HEK293T (cell line): ENCODE measurements around the gene BRINP1.
"Not testable (repeated sequence)": the region's sequence is repeated elsewhere in the genome, so short reads cannot be mapped to it uniquely, and the experiment has no call there.

Experiments
- CTCF ChIA-PET: fragments of 350-600 bp; formaldehyde crosslinking; extraction: SDS; loops from one replicate; lab custom pipeline; 2021; ENCODE audit warnings: antibody characterized with exemption, inconsistent platforms; lab: Yijun Ruan, JAX
- POLR2A ChIA-PET: fragments of 350-600 bp; formaldehyde crosslinking; extraction: SDS; loops from one replicate; lab custom pipeline; 2020; ENCODE audit warnings: antibody characterized with exemption, inconsistent platforms; lab: Yijun Ruan, JAX
- DNase-seq: peaks from one replicate; pipeline ENCODE4 v3.0.0; 2012; ENCODE audit warnings: mixed read lengths; ENCODE audit errors: extremely low spot score
- ARNT ChIP-seq: fragments of 450-650 bp; IDR thresholded peaks from 2 replicates; pipeline ENCODE4 v1.6.1; 2017; ENCODE audit warnings: mild to moderate bottlenecking
- BHLHE40 ChIP-seq: fragments of 450-650 bp; IDR thresholded peaks from 2 replicates; pipeline ENCODE4 v1.6.1; 2016; ENCODE audit warnings: mild to moderate bottlenecking, moderate library complexity, borderline replicate concordance
- CTBP1 ChIP-seq: fragments of 450-650 bp; IDR thresholded peaks from 2 replicates; pipeline ENCODE4 v1.6.1; 2016; ENCODE audit warnings: borderline replicate concordance
- ELF4 ChIP-seq: fragments of 450-650 bp; IDR thresholded peaks from 2 replicates; pipeline ENCODE4 v1.6.1; 2017; ENCODE audit warnings: antibody characterized with exemption
- FOXA1 ChIP-seq: fragments of 450-650 bp; IDR thresholded peaks from 2 replicates; pipeline ENCODE4 v1.6.1; 2016; ENCODE audit warnings: mild to moderate bottlenecking
- FOXK2 ChIP-seq: fragments of 450-650 bp; IDR thresholded peaks from 2 replicates; pipeline ENCODE4 v1.6.1; 2016; ENCODE audit warnings: mild to moderate bottlenecking
- FOXM1 ChIP-seq: fragments of 450-650 bp; IDR thresholded peaks from 2 replicates; pipeline ENCODE4 v1.6.1; 2017; ENCODE audit warnings: mild to moderate bottlenecking, borderline replicate concordance
- HDGF ChIP-seq: fragments of 450-650 bp; IDR thresholded peaks from 2 replicates; pipeline ENCODE4 v1.6.1; 2017; ENCODE audit warnings: antibody characterized with exemption, borderline replicate concordance
- L3MBTL2 ChIP-seq: fragments of 450-650 bp; conservative IDR thresholded peaks from 2 replicates; pipeline ENCODE4 v1.6.1; 2016; ENCODE audit warnings: mild to moderate bottlenecking
- LEF1 ChIP-seq: fragments of 450-650 bp; IDR thresholded peaks from 2 replicates; pipeline ENCODE4 v1.6.1; 2017; ENCODE audit warnings: mild to moderate bottlenecking, borderline replicate concordance
- NFRKB ChIP-seq: fragments of 450-650 bp; IDR thresholded peaks from 2 replicates; pipeline ENCODE4 v1.6.1; 2016; ENCODE audit warnings: mild to moderate bottlenecking, moderate library complexity
- PKNOX1 ChIP-seq: fragments of 450-650 bp; IDR thresholded peaks from 2 replicates; pipeline ENCODE4 v1.6.1; 2016
- SP1 ChIP-seq: fragments of 450-650 bp; IDR thresholded peaks from 2 replicates; pipeline ENCODE4 v1.6.1; 2017
- SUZ12 ChIP-seq: fragments of 450-650 bp; IDR thresholded peaks from 2 replicates; pipeline ENCODE4 v1.6.1; 2016; ENCODE audit warnings: mild to moderate bottlenecking
- TARDBP ChIP-seq: fragments of 450-650 bp; IDR thresholded peaks from 2 replicates; pipeline ENCODE4 v1.6.1; 2016
- ZNF384 ChIP-seq: fragments of 450-650 bp; IDR thresholded peaks from 2 replicates; pipeline ENCODE4 v1.6.1; 2016

BRINP1 gene

DNA sequence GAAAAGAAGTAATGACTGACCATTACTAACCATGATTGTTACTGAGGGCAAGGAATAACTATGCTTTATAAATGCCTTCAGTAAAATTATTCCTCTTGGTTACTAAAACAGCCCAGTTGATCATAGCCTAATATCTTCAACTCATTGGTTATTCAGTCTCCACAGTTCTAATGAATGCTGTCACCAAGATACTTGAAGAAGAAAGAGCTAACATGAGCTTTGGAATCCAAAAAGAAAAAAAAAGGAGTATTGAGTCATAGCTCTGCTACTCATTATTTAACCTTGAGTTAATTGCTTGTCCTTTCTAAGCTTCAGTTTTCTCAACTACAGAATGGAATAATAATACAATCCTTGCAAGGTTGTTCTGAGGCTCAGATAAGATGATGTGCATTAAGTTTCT is 187.7 kb downstream of the BRINP1 start:
- TF ChIP-seq ELF4, result no peak
- no peak for TF ChIP-seq BHLHE40
- no peak for TF ChIP-seq FOXK2
- TF ChIP-seq CTBP1, result no peak
- no peak for TF ChIP-seq LEF1
- no peak for TF ChIP-seq FOXM1
- no peak for TF ChIP-seq SUZ12
- TF ChIP-seq HDGF, result no peak
- TF ChIP-seq ARNT, result no peak
- no peak for TF ChIP-seq TARDBP
- TF ChIP-seq ZNF384, result no peak
- no peak for TF ChIP-seq NFRKB
- DNase-seq, result no peak
- POLR2A ChIA-PET, result no interaction called here
- CTCF ChIA-PET, result no interaction called here

DNA sequence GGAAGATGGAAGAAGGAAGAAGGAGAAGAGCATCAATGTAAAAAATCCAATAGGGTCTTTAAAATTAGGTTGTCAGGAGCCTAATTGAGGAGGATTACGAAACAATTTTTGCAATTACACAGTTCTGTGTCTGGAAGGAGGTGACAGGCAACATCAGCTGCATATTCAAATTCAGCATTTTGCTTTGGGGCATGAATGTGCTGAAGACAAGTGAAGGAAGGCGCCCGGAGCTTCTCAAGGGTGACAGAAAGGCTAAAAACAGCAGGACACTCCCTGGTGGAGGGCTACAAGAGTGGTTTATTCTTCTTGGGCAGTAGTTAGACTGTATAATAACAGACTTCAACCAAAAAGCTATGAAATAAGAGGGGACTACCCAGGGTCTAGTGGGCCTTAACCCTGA is 188.3 kb downstream of the BRINP1 start:
- ChIA-PET CTCF (no interaction called here), POLR2A (no interaction called here)
- no peak for TF ChIP-seq HDGF
- no peak for TF ChIP-seq BHLHE40
- no peak for TF ChIP-seq ZNF384
- no peak for TF ChIP-seq ELF4
- TF ChIP-seq FOXA1, result no peak
- TF ChIP-seq SUZ12, result no peak
- no peak for DNase-seq

- no peak for TF ChIP-seq CTBP1
- no peak for TF ChIP-seq SP1
- no peak for TF ChIP-seq L3MBTL2
- POLR2A ChIA-PET, result no interaction called here
- CTCF ChIA-PET, result no interaction called here
- DNase-seq, result no peak
These were observed 189.5 kb downstream of the BRINP1 start for GRCh38 chr9:119179701-119180100.

GRCh38 chr9:119177196-119177595 is 192.0 kb downstream of the BRINP1 start:
- ChIA-PET POLR2A (no interaction called here), CTCF (no interaction called here)
- TF ChIP-seq LEF1, result no peak
- no peak for TF ChIP-seq NFRKB
- TF ChIP-seq PKNOX1, result no peak
- TF ChIP-seq FOXK2, result no peak
- no peak for TF ChIP-seq ELF4
- no peak for TF ChIP-seq TARDBP
- TF ChIP-seq ARNT, result no peak
- TF ChIP-seq SP1, result no peak
- TF ChIP-seq FOXA1, result no peak
- TF ChIP-seq SUZ12, result no peak
- no peak for TF ChIP-seq HDGF
- no peak for TF ChIP-seq ZNF384
- no peak for DNase-seq

- POLR2A ChIA-PET, result no interaction called here
- TF ChIP-seq NFRKB, result no peak
- TF ChIP-seq TARDBP, result no peak
- TF ChIP-seq HDGF, result no peak
- no peak for TF ChIP-seq ARNT
- TF ChIP-seq LEF1, result no peak
- CTCF ChIA-PET, result no interaction called here
- no peak for DNase-seq
These were observed 193.7 kb downstream of the BRINP1 start for GRCh38 chr9:119175581-119175980.

DNA sequence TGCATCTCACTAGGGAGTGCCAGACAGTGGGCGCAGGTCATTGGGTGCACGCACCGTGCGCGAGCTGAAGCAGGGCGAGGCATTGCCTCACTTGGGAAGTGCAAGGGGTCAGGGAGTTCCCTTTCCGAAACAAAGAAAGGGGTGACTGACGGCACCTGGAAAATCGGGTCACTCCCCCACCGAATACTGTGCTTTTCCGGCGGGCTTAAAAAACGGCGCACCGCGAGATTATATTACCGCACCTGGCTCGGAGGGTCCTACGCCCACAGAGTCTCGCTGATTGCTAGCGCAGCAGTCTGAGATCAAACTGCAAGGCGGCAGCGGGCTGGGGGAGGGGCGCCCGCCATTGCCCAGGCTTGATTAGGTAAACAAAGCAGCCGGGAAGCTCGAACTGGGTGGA is 200.0 kb downstream of the BRINP1 start:
- CTCF ChIA-PET, POLR2A ChIA-PET, DNase-seq: not testable (repeated sequence)

GRCh38 chr9:119167876-119168275 is 201.4 kb downstream of the BRINP1 start:
- CTCF ChIA-PET, result no interaction called here
- POLR2A ChIA-PET, result no interaction called here
- DNase-seq, result no peak
- TF ChIP-seq FOXK2 (no peak), LEF1 (no peak)

GRCh38 chr9:119167267-119167666 is 202.0 kb downstream of the BRINP1 start:
- DNase-seq, result no peak
- TF ChIP-seq BHLHE40 (no peak), SUZ12 (no peak), HDGF (no peak), FOXA1 (no peak), FOXK2 (no peak), ARNT (no peak), ZNF384 (no peak), SP1 (no peak), PKNOX1 (no peak), L3MBTL2 (no peak), NFRKB (no peak), LEF1 (no peak), ELF4 (no peak), FOXM1 (no peak)
- ChIA-PET POLR2A (no interaction called here), CTCF (no interaction called here)

- POLR2A ChIA-PET, result no interaction called here
- CTCF ChIA-PET, result no interaction called here
- no peak for DNase-seq
- no peak for TF ChIP-seq NFRKB
- no peak for TF ChIP-seq HDGF
- TF ChIP-seq TARDBP, result no peak
- no peak for TF ChIP-seq CTBP1
- TF ChIP-seq L3MBTL2, result no peak
- TF ChIP-seq ELF4, result no peak
- TF ChIP-seq SP1, result no peak
- no peak for TF ChIP-seq FOXA1
- no peak for TF ChIP-seq ARNT
- no peak for TF ChIP-seq FOXM1
- TF ChIP-seq FOXK2, result no peak
- no peak for TF ChIP-seq ZNF384
- no peak for TF ChIP-seq PKNOX1
- TF ChIP-seq BHLHE40, result no peak
- TF ChIP-seq SUZ12, result no peak
- no peak for TF ChIP-seq LEF1
These were observed 203.1 kb downstream of the BRINP1 start for GRCh38 chr9:119166096-119166495.
